NCI-H2081 (cell line): ENCODE results near the gene MED15.

ENCODE experiments used
- DNase-seq, 2 experiments: peaks; one replicate each; lab custom pipeline; 2025; lab: John Stamatoyannopoulos, UW

The MED15 gene

GRCh38 chr22:20509344-20510047 lies 2.1 kb downstream of the MED15 start:
- no peak for DNase-seq

DNA sequence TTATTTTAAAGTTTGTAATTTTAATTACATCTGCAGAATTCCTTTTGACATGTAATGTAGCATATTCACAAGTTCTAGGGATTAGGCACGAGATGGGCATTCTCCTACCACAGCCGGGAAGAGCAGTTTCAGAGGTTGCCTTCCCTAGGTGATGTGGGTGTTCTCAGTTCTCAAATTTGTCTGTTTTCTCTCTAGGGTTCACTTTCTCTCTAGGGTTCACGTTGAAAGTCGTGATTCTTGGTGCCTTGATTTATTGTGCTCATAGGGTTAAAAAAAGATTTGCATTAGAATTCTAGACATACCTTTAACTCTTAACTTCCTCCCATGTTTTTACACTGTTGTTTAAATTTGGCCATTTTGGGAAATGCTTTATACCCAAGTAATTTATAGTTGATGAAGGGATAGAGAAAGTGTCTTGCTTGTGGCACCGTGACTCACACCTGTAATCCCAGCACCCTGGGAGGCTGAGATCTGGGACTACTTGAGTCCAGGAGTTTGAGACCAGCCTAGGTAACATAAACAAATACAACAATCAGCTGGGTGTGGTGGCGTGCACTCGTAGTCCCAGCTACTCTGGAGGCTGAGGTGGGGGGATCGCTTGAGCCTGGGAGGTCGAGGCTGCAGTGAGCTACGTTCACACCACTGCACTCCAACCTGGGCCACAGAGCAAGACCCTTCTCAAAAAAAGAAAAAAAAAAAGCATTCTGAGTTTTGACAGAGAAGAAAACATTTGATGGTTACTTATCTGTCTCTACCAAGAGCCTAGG lies 3.6 kb downstream of the MED15 start:
- no peak for DNase-seq

GRCh38 chr22:20511578-20512229 lies 4.3 kb downstream of the MED15 start:
- no peak for DNase-seq

GRCh38 chr22:20514658-20515406 lies 7.4 kb downstream of the MED15 start:
- no peak for DNase-seq

GRCh38 chr22:20516399-20516798 lies 9.0 kb downstream of the MED15 start:
- no peak for DNase-seq

DNA sequence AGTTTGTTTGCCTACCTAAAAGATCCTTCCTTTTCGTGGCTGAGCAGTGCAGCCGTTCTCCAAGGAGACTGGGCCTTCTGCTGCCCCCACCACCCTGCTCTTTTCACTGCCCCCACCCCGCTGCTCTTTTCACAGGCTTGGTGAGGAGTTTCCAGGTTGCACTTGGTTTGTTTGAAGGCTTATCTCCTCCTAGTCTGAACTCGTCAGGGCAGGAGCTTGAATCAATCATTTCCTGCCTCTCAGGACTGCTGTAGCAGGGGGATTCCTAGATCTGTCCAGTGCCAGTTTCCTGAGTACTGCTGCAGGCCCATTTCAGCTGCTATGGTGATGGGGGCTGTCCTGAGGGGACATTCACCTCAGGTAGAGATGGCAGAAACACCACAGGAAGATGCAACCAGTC lies 10.0 kb downstream of the MED15 start:
- DNase-seq: no peak

GRCh38 chr22:20517841-20518592 lies 10.6 kb downstream of the MED15 start:
- DNase-seq: no peak

- DNase-seq: no peak
Measured at GRCh38 chr22:20519558-20519957, 12.1 kb downstream of the MED15 start.

DNA sequence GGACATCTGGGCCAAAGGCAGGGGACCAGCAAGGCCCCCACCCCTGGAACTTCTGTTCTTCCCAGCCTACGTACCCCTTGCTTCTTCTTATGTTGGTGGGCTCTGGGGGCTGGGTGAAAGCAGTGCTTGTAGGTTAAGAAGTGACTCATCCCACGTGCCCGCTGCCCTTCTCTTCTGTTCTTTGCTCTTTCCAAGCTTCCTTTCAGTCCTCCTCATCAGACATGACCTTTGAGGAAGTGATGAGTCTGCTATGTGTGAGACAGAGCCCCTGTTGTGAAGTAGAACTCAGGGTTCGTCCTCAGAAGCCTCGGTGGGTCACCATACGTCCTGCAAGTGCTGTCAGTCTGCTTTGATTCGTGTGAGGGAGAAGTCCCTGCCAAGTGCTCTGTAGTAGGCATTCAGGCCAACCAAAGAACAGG lies 12.7 kb downstream of the MED15 start:
- DNase-seq: no peak

GRCh38 chr22:20522134-20523004 lies 15.0 kb downstream of the MED15 start:
- no peak for DNase-seq

- no peak for DNase-seq
Measured at GRCh38 chr22:20523086-20523983, 15.9 kb downstream of the MED15 start.

GRCh38 chr22:20524004-20524481 lies 16.6 kb downstream of the MED15 start:
- DNase-seq: peak; percentile 20 to 63

- DNase-seq: no peak
Measured at GRCh38 chr22:20525048-20525447, 17.6 kb downstream of the MED15 start.

GRCh38 chr22:20526305-20526627 lies 18.9 kb downstream of the MED15 start:
- DNase-seq: no peak

DNA sequence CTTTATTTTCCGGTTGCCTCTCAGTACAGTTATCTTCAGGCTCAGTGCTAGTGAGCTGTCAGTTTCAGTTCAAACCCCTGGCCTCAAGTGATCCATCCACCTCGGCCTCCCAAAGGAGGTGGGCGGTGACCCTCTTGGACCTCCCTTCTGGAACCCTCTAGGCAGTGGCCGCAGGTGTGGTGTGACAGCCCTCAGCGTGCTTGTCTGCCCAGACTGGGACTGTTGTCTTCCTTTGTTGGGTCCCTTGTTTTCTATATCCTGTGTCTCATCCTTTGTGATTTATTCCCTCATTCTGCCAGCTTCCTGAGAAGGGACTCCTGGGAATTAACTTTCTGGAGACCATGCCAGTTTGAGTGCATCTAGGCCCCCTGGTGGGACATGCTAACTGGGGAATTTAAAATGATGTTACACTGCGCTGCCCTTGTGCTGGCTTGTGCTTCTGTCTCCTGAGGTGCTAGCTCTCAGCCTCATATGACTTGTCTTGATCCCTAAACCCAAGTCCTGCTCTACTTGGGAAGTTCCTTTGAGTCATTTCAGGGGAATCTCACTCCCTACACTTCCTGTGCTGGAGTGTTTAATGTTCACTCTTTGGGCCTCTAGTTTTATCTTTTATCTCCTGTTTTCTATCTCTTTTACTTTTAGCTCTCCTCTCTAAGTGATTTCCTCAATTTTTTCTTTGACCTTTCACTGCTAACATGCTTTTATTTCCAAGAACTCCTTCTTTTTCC lies 19.4 kb downstream of the MED15 start:
- no peak for DNase-seq

GRCh38 chr22:20528405-20528978 lies 21.1 kb downstream of the MED15 start:
- DNase-seq: no peak

GRCh38 chr22:20530368-20531153 lies 23.2 kb downstream of the MED15 start:
- no peak for DNase-seq

DNA sequence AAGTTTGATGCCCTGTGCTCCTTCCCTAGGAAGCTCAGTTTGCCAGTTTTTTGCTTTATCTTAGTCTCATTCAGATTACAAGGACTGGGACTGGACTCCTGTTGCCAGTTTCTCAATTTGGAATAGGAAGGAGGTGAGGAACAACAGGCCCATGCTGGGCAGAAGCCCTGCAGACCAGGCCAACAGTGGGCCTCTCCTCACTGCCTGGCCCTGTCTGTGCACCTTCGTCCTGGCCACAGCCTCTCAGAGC lies 23.7 kb downstream of the MED15 start:
- no peak for DNase-seq
